Measurements from ENCODE around the gene NMT1.

NMT1 gene

DNA sequence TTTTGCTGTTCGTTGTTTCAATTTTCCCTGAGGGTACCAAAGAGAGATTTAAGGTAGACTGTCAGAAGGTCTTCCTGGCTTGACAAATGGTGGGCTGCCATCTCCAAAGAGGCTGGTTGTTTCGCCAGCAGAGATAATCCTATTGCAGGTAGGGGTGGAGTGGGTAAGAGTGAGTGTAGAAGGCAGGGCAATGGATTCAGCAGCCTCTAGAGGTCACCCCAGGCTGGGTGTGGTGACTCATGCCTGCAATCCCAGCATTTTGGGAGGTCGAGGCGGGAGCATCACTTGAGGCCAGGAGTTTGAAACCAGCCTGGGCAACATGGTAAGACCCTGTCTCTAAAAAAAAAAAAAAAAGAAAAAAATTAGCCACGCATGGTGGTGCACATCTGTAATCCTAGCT, 44.3 kb upstream of the NMT1 start:
- Histone ChIP-seq H3K79me2 (no peaks in the 10 kb centered on the region), H3K27me3 (ENCODE audit: control insufficient read depth, insufficient read depth, low read length) (no peaks in the 10 kb centered on the region), H3K4me3 (ENCODE audit: low read depth, low read length) (no peak overlapping the region), H3K27ac (no peak overlapping the region), H3K4me2 (ENCODE audit: low read length) (no peak overlapping the region), H3K9ac (no peak overlapping the region), H2AFZ (no peak overlapping the region), H3K36me3 (ENCODE audit: control insufficient read depth, insufficient read depth, low read length) (no peaks in the 10 kb centered on the region), H3K4me1 (peaks cover 10% of the 10 kb centered on the region), H3K9me3 (ENCODE audit: control insufficient read depth, low read length) (no peaks in the 10 kb centered on the region)
- TF ChIP-seq, protein P1, sequence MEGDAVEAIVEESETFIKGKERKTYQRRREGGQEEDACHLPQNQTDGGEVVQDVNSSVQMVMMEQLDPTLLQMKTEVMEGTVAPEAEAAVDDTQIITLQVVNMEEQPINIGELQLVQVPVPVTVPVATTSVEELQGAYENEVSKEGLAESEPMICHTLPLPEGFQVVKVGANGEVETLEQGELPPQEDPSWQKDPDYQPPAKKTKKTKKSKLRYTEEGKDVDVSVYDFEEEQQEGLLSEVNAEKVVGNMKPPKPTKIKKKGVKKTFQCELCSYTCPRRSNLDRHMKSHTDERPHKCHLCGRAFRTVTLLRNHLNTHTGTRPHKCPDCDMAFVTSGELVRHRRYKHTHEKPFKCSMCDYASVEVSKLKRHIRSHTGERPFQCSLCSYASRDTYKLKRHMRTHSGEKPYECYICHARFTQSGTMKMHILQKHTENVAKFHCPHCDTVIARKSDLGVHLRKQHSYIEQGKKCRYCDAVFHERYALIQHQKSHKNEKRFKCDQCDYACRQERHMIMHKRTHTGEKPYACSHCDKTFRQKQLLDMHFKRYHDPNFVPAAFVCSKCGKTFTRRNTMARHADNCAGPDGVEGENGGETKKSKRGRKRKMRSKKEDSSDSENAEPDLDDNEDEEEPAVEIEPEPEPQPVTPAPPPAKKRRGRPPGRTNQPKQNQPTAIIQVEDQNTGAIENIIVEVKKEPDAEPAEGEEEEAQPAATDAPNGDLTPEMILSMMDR (IDR thresholded peaks at IDR 0.05), result no peak

DNA sequence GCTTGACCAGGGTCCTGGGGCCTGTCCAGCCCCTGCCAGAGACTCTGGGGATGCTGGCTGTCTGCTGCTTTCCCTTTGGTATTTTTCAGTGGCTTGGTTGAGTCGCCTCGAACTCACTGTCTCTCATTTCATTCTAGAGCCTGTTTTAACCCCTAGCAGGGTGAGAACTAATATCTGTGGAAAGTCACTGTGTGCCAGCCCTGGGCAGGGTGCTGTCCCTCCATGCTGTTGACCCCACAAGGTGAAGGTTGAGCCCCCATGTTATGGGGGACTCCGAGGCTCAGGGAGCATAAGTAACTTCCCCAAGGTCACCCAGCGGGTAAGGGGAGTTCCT, 42.6 kb upstream of the NMT1 start:
- H3K79me2 ChIP-seq, result no peaks in the 10 kb centered on the region
- no peaks in the 10 kb centered on the region for H3K27me3 ChIP-seq (ENCODE audit: control insufficient read depth, insufficient read depth, low read length)
- H3K9ac ChIP-seq, result no peak overlapping the region
- no peak overlapping the region for H3K27ac ChIP-seq
- peak overlapping the region; percentile 56 for H3K4me3 ChIP-seq (ENCODE audit: low read depth, low read length)
- TF ChIP-seq, protein P1 (IDR thresholded peaks at IDR 0.05), result no peak
- no peaks in the 10 kb centered on the region for H3K36me3 ChIP-seq (ENCODE audit: control insufficient read depth, insufficient read depth, low read length)
- peak overlapping the region; percentile 86 for H3K4me2 ChIP-seq (ENCODE audit: low read length)
- peaks cover 10% of the 10 kb centered on the region for H3K4me1 ChIP-seq
- no peaks in the 10 kb centered on the region for H3K9me3 ChIP-seq (ENCODE audit: control insufficient read depth, low read length)
- H2AFZ ChIP-seq, result peak overlapping the region; percentile 76

DNA sequence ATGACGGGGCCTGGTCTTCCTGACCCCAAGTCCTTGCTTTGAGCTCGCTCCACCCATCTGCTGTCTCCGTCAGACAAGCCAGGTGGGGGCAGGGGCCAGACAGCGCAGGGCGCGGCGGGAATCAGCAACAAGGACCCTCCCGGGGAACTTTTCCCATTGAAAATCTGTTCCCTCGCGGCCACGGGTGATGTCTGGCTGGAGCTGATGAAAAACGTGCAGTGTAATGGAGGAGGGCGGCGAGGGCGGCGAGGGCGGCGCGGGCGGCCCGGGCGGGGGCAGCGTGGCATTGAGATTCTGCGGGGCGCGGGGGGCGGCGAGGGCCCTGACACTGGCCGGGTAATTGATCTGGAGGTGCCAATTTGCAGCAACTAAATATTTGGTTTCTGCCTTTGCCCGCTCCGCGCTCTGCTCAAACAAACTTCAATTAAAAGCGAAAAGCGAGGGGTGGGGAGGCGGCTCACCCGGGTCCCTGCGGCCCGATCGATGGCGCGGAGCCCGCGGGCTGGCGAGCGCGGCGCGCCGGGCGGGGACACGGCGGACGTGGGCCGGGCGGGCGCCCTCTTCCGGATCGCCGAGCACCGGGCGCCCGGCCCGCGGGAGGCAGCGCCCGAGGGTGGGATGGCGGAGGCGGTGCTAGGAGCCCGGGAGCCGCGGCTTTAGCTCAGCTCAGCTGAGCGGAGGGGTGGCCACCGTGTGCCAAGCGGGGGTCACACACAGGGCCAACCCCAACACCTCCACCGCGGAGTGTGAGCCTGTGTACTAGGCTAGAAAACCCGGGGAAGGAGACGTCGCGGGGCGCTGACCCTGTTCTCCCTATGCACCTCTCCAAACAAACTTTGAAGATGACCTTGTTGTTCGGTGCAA, 42.0 kb upstream of the NMT1 start:
- peak overlapping the region; percentile 76 for H2AFZ ChIP-seq
- peak overlapping the region; percentile 86 for H3K4me2 ChIP-seq (ENCODE audit: low read length)
- no peak overlapping the region for H3K9ac ChIP-seq
- TF ChIP-seq, protein P1 (IDR thresholded peaks at IDR 0.05), result peak; percentile 18
- H3K36me3 ChIP-seq (ENCODE audit: control insufficient read depth, insufficient read depth, low read length), result no peaks in the 10 kb centered on the region
- H3K27ac ChIP-seq, result no peak overlapping the region
- no peaks in the 10 kb centered on the region for H3K9me3 ChIP-seq (ENCODE audit: control insufficient read depth, low read length)
- H3K4me3 ChIP-seq (ENCODE audit: low read depth, low read length), result peak overlapping the region; percentile 56
- no peaks in the 10 kb centered on the region for H3K27me3 ChIP-seq (ENCODE audit: control insufficient read depth, insufficient read depth, low read length)
- peaks cover 10% of the 10 kb centered on the region for H3K4me1 ChIP-seq
- H3K79me2 ChIP-seq, result no peaks in the 10 kb centered on the region

DNA sequence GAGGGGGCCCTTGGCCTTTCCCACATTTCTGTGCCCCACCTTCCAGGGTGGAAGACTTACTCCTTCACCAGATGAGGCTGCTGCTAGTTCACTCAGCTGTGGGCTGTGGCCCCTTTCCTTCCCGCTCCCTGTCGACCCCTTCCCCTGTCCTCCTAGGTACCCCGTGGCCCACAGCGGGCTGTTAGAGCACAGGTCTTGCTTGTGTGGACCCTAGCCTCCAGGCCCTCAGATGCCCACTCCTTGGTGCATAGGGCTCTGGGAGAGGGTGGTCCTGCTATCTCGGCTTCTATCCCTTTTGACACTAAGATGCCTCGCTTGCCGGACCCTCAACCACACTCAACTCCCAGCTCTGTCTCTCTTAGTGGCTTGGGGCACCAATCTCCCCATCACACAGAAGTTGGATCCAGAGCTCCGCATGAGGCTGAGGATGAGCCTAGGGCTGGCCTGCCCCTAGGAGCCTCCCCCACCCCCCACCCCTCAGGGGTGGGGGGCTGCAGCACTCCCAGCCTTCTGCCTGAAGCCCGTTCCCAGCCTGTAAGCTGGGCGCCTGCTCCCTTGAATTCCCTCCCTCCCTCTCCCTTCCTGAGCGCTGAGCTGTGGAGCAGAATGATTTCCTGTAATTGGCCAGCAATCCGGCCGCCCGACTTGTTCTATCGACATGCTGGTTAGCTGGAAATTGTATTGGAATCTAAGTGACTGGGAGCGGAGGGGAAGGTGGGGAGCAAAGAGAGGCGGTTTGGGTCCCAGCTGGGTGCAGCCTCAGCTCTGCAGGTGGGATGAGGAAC, 40.6 kb upstream of the NMT1 start:
- H3K27ac ChIP-seq, result no peak overlapping the region
- H3K4me3 ChIP-seq (ENCODE audit: low read depth, low read length), result no peak overlapping the region
- H2AFZ ChIP-seq, result peak overlapping the region; percentile 19
- no peaks in the 10 kb centered on the region for H3K9me3 ChIP-seq (ENCODE audit: control insufficient read depth, low read length)
- TF ChIP-seq, protein P1 (IDR thresholded peaks at IDR 0.05), result no peak
- no peaks in the 10 kb centered on the region for H3K36me3 ChIP-seq (ENCODE audit: control insufficient read depth, insufficient read depth, low read length)
- H3K4me1 ChIP-seq, result peaks cover 10% of the 10 kb centered on the region
- H3K79me2 ChIP-seq, result no peaks in the 10 kb centered on the region
- no peaks in the 10 kb centered on the region for H3K27me3 ChIP-seq (ENCODE audit: control insufficient read depth, insufficient read depth, low read length)
- no peak overlapping the region for H3K4me2 ChIP-seq (ENCODE audit: low read length)
- H3K9ac ChIP-seq, result no peak overlapping the region

Measured in parathyroid adenoma (tissue), 2 donors.